GM23248 (cell line): ENCODE measurements around the gene ABHD1.

Experiments used
- EZH2 ChIP-seq: fragments of 200-600 bp; sonication (generic); IDR thresholded peaks from 2 replicates; pipeline ENCODE4 v1.6.1; 2018; ENCODE audit warnings: antibody characterized with exemption, mild to moderate bottlenecking; ENCODE audit not compliant: insufficient read depth, poor library complexity, severe bottlenecking
- EZH2phosphoT487 ChIP-seq: fragments of 200-600 bp; sonication (generic); IDR thresholded peaks from 2 replicates; pipeline ENCODE4 v1.6.1; 2018; ENCODE audit warnings: antibody characterized with exemption, moderate library complexity, mild to moderate bottlenecking, low read depth; ENCODE audit not compliant: insufficient read depth

DNA sequence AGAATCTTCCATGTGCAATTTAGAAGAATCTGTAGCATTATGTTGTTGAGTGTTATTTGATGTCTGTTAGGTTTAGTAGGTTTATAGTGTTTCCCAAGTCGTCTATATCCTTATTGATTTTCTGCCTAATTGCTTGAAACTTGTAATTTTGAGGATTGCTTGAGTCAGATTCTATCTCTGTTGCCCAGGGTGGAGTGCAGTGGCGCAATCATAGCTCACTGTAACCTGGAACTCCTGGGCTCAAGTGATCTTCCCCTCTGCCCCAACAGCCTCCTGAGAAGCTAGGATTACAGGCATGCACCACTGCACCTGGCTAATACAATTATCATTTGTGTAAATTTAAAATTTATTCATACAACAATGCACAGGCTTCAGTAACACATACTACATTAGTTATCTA lies 22.1 kb downstream of the ABHD1 start:
- no peak for TF ChIP-seq EZH2
- TF ChIP-seq EZH2phosphoT487: no peak
